ENCODE data around the gene CCZ1. TPM values are rescaled to one million over a fixed set of nuclear protein-coding genes. Genes with fewer than 3 reads are reported as not detected.
"Not testable (repeated sequence)": the region's sequence is repeated elsewhere in the genome, so short reads cannot be mapped to it uniquely, and the experiment has no call there.

The CCZ1 gene
- total RNA-seq, 2 donors from 2014 or later = 33.6 to 38.3 TPM

- H3K9me3 ChIP-seq = no peaks in the 10 kb centered on the region
- H3K4me3 ChIP-seq = no peak overlapping the region
- no peak for TF ChIP-seq CTCF (IDR thresholded peaks at IDR 0.05)
- DNase-seq (ENCODE audit: low spot score) = no peak
- H3K36me3 ChIP-seq = no peaks in the 10 kb centered on the region
- no peak overlapping the region for H3K27ac ChIP-seq
- no peaks in the 10 kb centered on the region for H3K4me1 ChIP-seq
- H3K27me3 ChIP-seq = no peaks in the 10 kb centered on the region
These were observed 6.0 kb upstream of the CCZ1 start for GRCh38 chr7:5892498-5892897.

- H3K4me1 ChIP-seq; H3K9me3 ChIP-seq; DNase-seq (ENCODE audit: low spot score); H3K36me3 ChIP-seq; H3K27me3 ChIP-seq; H3K4me3 ChIP-seq; H3K27ac ChIP-seq: not testable (repeated sequence)
These were observed 1.1 kb upstream of the CCZ1 start for GRCh38 chr7:5897369-5897919.

- H3K4me1 ChIP-seq; H3K27ac ChIP-seq; DNase-seq (ENCODE audit: low spot score); H3K4me3 ChIP-seq; H3K9me3 ChIP-seq; H3K36me3 ChIP-seq; H3K27me3 ChIP-seq: not testable (repeated sequence)
These were observed 4.5 kb downstream of the CCZ1 start for GRCh38 chr7:5903002-5903401.

- H3K4me1 ChIP-seq; H3K36me3 ChIP-seq; H3K9me3 ChIP-seq; DNase-seq (ENCODE audit: low spot score); H3K27me3 ChIP-seq; H3K27ac ChIP-seq; H3K4me3 ChIP-seq: not testable (repeated sequence)
These were observed 6.2 kb downstream of the CCZ1 start for GRCh38 chr7:5904726-5905125.

GRCh38 chr7:5908835-5909234 is 10.3 kb downstream of the CCZ1 start:
- peaks cover 15% of the 10 kb centered on the region for H3K36me3 ChIP-seq
- DNase-seq (ENCODE audit: low spot score); H3K4me1 ChIP-seq; H3K9me3 ChIP-seq; H3K4me3 ChIP-seq; H3K27me3 ChIP-seq; H3K27ac ChIP-seq: not testable (repeated sequence)

- not testable (repeated sequence) for H3K27ac ChIP-seq; H3K9me3 ChIP-seq; H3K4me1 ChIP-seq; DNase-seq (ENCODE audit: low spot score); H3K4me3 ChIP-seq; H3K36me3 ChIP-seq; H3K27me3 ChIP-seq
These were observed 18.0 kb downstream of the CCZ1 start for GRCh38 chr7:5916529-5916928.

GRCh38 chr7:5924180-5924579 is 25.6 kb downstream of the CCZ1 start:
- not testable (repeated sequence) for H3K4me1 ChIP-seq; H3K4me3 ChIP-seq; H3K9me3 ChIP-seq; H3K27ac ChIP-seq; H3K36me3 ChIP-seq; H3K27me3 ChIP-seq; DNase-seq (ENCODE audit: low spot score)

- not testable (repeated sequence) for H3K27me3 ChIP-seq; H3K9me3 ChIP-seq; H3K4me1 ChIP-seq; H3K36me3 ChIP-seq; H3K27ac ChIP-seq; DNase-seq (ENCODE audit: low spot score); H3K4me3 ChIP-seq
These were observed 26.1 kb downstream of the CCZ1 start for GRCh38 chr7:5924630-5925029.

GRCh38 chr7:5926263-5926870 is 27.8 kb downstream of the CCZ1 start:
- not testable (repeated sequence) for H3K9me3 ChIP-seq; H3K4me3 ChIP-seq; DNase-seq (ENCODE audit: low spot score); H3K27me3 ChIP-seq; H3K27ac ChIP-seq; H3K4me1 ChIP-seq; H3K36me3 ChIP-seq

- not testable (repeated sequence) for H3K27me3 ChIP-seq; H3K4me3 ChIP-seq; DNase-seq (ENCODE audit: low spot score); H3K27ac ChIP-seq; H3K9me3 ChIP-seq; H3K36me3 ChIP-seq; H3K4me1 ChIP-seq
These were observed 31.8 kb downstream of the CCZ1 start for GRCh38 chr7:5930290-5930689.

GRCh38 chr7:5931250-5931649 is 32.7 kb downstream of the CCZ1 start:
- not testable (repeated sequence) for H3K27me3 ChIP-seq; H3K4me3 ChIP-seq; H3K27ac ChIP-seq; H3K4me1 ChIP-seq; H3K9me3 ChIP-seq; DNase-seq (ENCODE audit: low spot score); H3K36me3 ChIP-seq

GRCh38 chr7:5931905-5932644 is 33.5 kb downstream of the CCZ1 start:
- H3K4me1 ChIP-seq; H3K9me3 ChIP-seq; DNase-seq (ENCODE audit: low spot score); H3K27ac ChIP-seq; H3K36me3 ChIP-seq; H3K27me3 ChIP-seq; H3K4me3 ChIP-seq: not testable (repeated sequence)

- not testable (repeated sequence) for H3K4me1 ChIP-seq; H3K9me3 ChIP-seq; H3K36me3 ChIP-seq; H3K4me3 ChIP-seq; H3K27me3 ChIP-seq; DNase-seq (ENCODE audit: low spot score); H3K27ac ChIP-seq
These were observed 36.5 kb downstream of the CCZ1 start for GRCh38 chr7:5934945-5935450.

GRCh38 chr7:5963205-5963604 is 64.7 kb downstream of the CCZ1 start:
- DNase-seq (ENCODE audit: low spot score); H3K4me1 ChIP-seq; H3K27me3 ChIP-seq; H3K36me3 ChIP-seq; H3K9me3 ChIP-seq; H3K4me3 ChIP-seq; H3K27ac ChIP-seq: not testable (repeated sequence)

Measured in right atrium auricular region (tissue), 2 donors.